ENCODE results near the gene TGFB2. TPM values are rescaled to one million over a fixed set of nuclear protein-coding genes. Genes with fewer than 3 reads are reported as not detected.

TGFB2 gene
- total and polyA plus RNA-seq, 4 donors: 0.21 to 0.75 (median 0.41) TPM

- DNase-seq (ENCODE audit: low spot score): no peak
- Histone ChIP-seq H3K9me3 (ENCODE audit: control insufficient read depth in 4 of 4, low read length in 3 of 4) (peaks cover 0 to 4% (median 2%) of the 10 kb centered on the region in 4 donors), H3K27ac (ENCODE audit: low read depth in 1 of 2, low read length in 2 of 2) (no peak overlapping the region), H3K9ac (ENCODE audit: low read depth in 1 of 2, low read length in 2 of 2) (no peak overlapping the region), H3K4me3 (ENCODE audit: low read depth in 1 of 3, low read length in 3 of 3) (no peak overlapping the region), H3K4me1 (ENCODE audit: control insufficient read depth in 4 of 4, insufficient read depth in 4 of 4, low read length in 3 of 4) (peaks cover 0 to 5% (median 0%) of the 10 kb centered on the region in 4 donors), H3K27me3 (ENCODE audit: control insufficient read depth in 4 of 4, insufficient read depth in 4 of 4, low read length in 3 of 4) (no peaks in the 10 kb centered on the region), H3K36me3 (ENCODE audit: control insufficient read depth in 4 of 4, insufficient read depth in 3 of 4, low read depth in 1 of 4, low read length in 3 of 4) (no peaks in the 10 kb centered on the region)
- 87% methylated on average over 12 of the region's 12 CpGs for WGBS
- TF ChIP-seq ATF3 (IDR thresholded peaks at IDR 0.05): no peak
- no peak for TF ChIP-seq JUND (IDR thresholded peaks at IDR 0.05)
- TF ChIP-seq FOXA1 (IDR thresholded peaks at IDR 0.05): no peak
- no peak for TF ChIP-seq REST (IDR thresholded peaks at IDR 0.05)
- no peak for TF ChIP-seq ZBTB33 (IDR thresholded peaks at IDR 0.05)
- no peak for TF ChIP-seq RAD21 (IDR thresholded peaks at IDR 0.05)
- no peak for TF ChIP-seq TAF1 (conservative IDR thresholded peaks at IDR 0.05)
- no peak for TF ChIP-seq NR2F2 (IDR thresholded peaks at IDR 0.05)
Measured at GRCh38 chr1:218401441-218401997, 56.4 kb downstream of the TGFB2 start.

GRCh38 chr1:218401998-218402785 lies 57.1 kb downstream of the TGFB2 start:
- DNase-seq (ENCODE audit: low spot score): no peak
- H3K9me3 ChIP-seq (ENCODE audit: control insufficient read depth in 4 of 4, low read length in 3 of 4): peaks cover 0 to 4% (median 2%) of the 10 kb centered on the region in 4 donors
- H3K9ac ChIP-seq (ENCODE audit: low read depth in 1 of 2, low read length in 2 of 2): no peak overlapping the region
- H3K27ac ChIP-seq (ENCODE audit: low read depth in 1 of 2, low read length in 2 of 2): no peak overlapping the region
- H3K36me3 ChIP-seq (ENCODE audit: control insufficient read depth in 4 of 4, insufficient read depth in 3 of 4, low read depth in 1 of 4, low read length in 3 of 4): no peaks in the 10 kb centered on the region
- 71% methylated on average over 8 of the region's 8 CpGs for whole genome bisulfite sequencing
- peaks cover 0 to 5% (median 0%) of the 10 kb centered on the region in 4 donors for H3K4me1 ChIP-seq (ENCODE audit: control insufficient read depth in 4 of 4, insufficient read depth in 4 of 4, low read length in 3 of 4)
- TF ChIP-seq GABPA (IDR thresholded peaks at IDR 0.05 in 1 of 2, conservative IDR thresholded peaks at IDR 0.05 in 1 of 2) (no peak), JUND (IDR thresholded peaks at IDR 0.05) (no peak), FOXA1 (IDR thresholded peaks at IDR 0.05) (no peak), NR2F2 (IDR thresholded peaks at IDR 0.05) (no peak), HNF4G (IDR thresholded peaks at IDR 0.05) (no peak), TAF1 (conservative IDR thresholded peaks at IDR 0.05) (no peak), ZBTB33 (IDR thresholded peaks at IDR 0.05) (no peak)
- H3K27me3 ChIP-seq (ENCODE audit: control insufficient read depth in 4 of 4, insufficient read depth in 4 of 4, low read length in 3 of 4): no peaks in the 10 kb centered on the region
- H3K4me3 ChIP-seq (ENCODE audit: low read depth in 1 of 3, low read length in 3 of 3): no peak overlapping the region

All from liver (tissue), 9 donors.